HTR-8/SVneo (cell line): ENCODE results near the gene SOX18.
A peak's percentile ranks its signal among the peaks of the same experiment; 100 is the strongest.

Experiments
- DNase-seq: peaks from one replicate; pipeline ENCODE4 v3.0.0; 2011; ENCODE audit warnings: low spot score, mixed read lengths; ENCODE audit not compliant: insufficient read length
- FAIRE-seq: peaks from 2 replicates; lab custom pipeline; 2011; peaks lifted over from hg19 to GRCh38; lab: Jason Lieb, UNC

SOX18 gene

DNA sequence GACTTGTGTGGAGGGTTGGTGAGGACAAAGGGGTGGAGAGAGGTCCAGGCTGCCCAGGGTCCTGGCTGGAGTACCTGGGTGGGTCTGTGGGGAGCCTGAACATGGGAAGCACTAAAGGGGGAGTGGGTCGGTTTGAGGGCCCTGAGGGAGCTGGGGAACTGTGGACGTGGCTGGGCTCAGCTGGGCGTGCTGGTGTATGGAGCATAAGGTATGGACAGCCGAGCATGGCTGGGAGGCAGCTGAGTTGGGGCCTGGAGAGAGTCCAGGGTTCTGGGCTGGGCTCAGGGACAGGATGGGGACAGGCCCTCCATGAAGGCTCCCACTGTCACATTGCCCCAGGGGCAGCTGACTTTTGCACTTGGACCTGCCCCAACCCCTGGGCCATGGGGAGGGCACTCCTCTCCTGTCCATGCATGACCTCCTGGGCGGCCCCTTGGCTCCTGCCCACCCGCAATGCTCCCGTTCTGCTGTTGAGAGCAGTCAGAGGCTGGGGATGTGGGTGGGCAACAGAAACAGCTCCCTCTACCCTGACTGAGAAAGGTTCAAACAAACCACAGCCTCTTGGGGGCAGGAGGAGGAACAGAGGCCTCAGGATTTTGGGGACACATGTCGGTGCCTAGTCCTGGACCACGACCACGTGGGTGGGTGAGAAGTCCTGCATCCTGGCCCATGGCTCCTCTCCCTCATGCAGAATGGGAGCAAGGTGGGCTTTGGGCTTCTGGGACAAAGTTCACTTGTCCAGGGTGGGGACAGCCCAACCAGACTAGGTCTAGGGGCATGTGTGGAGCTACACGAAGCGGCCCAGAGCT is 9.0 kb downstream of the SOX18 start:
- DNase-seq = no peak
- peak; percentile 23 for FAIRE-seq

DNA sequence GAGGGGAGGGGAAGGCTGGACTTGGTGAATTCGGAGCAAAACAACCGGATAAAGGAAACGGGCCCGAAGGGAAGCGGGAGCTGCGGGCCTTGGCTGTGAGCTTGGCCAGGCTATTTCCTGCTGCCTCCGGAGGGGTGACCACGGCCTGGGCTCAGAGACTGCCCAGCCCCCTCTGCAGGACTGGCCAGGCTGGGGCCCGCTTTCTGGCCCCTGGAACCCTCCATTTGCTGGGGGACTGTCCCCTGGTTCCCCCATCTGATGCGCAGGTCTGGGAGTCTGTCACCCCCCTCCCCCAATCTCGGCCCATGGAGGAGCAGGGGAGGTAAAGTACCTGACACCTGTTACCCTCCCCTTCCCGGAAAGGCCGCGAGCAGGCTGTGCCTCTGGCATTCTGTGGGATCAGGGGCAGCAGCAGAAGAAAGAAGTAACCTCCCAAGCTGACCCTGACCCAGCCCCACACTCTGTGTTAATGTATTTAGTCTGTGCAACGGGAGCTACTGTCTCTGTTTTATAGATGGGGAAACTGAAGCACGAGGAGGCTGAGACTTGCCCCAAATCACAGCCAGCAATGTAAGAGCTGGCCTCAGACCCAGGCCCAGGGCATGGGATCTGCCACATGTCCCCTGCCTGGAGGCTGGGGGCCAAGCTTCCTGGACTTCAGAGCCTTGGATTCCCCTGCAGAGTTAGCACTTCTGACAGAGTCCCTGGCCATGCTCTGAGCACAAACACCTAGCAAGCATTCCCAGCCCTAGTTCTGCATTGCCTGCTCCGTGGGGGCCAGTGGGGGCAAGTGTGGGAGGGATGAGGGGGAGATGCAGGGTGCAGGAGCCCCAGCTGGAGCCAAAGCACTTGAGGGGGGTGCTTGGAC is 9.9 kb downstream of the SOX18 start:
- DNase-seq (no peak), FAIRE-seq (no peak)

DNA sequence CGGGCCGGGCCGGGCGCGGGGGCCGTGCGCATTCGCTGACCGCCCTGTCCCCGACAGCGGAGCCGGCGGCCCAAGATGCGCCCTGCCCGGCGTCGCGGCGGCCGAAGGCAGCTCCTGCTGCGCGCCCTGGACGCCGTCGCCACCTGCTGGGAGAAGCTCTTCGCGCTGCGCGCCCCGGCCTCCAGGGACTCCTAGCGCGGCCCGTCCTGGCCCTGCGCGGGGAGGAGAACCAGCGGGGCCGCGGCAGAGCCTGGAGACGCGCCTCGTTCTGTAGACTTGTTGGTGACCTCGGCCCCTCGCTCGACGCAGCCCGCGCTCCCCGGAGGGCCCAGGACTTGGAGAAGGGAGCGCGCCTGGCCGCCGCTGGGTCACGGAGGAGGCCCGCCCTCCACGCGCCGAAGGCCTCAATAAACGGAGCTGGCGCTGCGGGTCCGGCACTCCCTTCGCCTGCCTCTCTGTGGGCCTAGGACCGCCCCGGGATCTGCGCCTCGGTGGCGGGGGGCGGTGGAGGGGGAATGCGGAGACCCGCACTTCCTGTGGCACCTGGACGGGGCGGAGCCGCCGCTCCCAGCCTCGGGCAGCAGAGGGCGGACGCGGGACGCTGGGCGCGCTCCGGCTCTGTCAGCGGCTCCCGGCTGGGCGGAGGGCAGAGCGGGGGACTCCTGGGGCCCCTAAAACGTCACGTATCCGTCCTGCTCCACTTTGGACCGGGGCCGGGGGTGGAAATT is 10.7 kb downstream of the SOX18 start:
- FAIRE-seq = peak; percentile 91
- DNase-seq = peak; percentile 97

DNA sequence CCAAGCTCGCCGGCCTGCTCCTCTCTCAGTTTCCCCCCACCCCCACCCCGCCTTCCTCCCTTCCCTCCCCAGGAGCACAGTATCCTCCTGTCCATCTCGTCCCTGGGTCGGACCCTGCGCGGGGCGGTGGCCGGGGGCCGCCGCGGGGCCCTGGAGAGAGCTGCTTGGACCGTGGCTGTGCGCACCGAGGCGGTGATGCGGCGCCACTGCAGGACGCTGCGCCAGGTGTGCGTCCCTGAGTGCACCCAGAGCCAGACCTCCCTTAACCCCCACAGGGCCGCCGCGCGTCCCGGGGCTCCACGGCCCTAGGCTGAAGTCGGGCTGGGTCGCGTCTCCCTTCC is 11.2 kb downstream of the SOX18 start:
- no peak for DNase-seq
- no peak for FAIRE-seq

DNA sequence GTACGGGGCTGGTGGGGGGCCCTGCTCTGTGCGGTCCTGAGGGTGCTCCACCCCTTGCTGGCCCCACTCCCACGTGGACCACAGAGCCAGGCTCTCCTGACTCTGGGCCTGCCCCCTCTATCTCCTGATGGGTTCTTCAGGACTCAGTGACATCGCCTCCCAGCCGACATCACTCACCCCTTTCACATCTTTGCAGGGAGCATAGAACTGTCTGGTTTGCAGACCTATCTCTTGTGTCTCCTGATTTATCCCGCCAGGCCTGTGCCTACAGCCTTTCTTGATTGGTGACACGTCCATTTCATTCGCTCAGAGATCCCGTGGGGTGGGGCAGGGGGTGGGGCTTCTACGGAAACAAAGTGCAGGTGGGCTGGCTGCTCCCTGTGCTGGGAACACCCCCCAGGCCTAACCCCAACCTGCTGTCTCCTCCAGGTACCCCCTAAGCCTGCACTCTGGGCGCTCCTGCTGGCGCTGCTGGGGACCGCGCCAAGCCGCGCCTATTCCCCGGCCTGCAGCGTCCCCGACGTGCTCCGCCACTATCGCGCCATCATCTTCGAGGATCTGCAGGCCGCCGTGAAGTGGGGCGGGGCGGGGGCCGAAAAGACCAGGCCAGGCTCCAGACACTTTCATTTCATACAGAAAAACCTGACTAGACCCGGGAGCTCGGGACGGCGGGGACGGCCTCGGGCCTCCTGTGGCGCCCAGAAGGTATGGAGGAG is 11.8 kb downstream of the SOX18 start:
- peak; percentile 4 for FAIRE-seq
- DNase-seq = no peak

DNA sequence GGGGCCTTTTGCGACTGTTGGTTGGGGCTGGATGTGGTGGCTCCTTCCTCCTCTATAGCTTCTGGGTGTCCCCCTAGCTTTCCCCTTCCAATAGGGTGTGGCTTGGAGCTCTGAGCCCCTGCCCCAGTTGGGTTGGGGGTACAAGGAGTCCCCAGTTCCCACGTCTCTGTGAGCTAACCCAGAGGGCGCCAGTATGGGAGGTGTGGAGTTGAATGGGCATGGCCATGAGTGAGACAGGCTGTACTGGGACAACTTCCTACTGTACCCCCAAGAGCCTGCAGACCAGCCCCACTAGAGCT is 12.3 kb downstream of the SOX18 start:
- FAIRE-seq (no peak), DNase-seq (no peak)

DNA sequence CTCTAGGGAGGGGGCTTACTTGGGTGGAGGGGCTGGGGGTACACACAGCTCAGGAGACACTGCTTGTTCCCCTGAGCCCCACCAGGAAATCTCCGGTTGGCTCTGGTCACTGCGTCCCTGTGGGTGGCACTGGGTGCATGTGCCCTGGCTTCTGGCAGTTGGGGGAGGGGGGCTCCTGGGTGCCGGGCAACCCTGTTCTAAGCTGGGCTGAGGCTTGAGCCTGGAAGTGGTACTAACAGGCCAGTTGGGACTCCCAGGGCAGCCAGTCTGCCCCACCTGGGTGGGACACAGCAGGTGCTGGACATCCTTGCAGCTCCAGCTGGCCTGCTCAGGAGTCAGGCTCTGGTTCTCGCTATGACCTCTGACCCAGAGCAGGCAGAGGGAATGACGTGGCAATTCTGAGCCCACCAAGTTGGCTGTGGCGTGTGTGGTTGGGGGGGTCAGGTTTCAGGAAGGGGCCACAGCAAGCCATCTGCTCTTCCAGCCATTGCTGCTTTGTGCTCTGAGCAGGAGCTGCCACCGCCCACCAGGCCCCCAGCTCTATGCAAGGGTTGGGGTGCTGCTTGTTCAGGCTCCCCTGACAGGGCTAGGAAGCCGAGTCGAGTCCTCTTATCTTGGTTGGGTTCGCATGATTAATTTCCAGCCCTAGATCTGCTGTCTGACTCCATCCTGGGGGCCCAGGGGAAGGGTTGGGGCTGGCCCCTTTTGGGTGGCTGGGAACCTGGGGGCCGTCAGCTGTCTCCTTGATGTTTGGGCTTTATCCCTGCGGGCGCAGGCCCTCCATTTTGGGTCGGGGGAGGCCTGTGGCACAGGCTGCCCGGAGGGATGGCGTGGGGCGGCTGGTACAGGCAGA is 12.9 kb downstream of the SOX18 start:
- DNase-seq (no peak), FAIRE-seq (no peak)

DNA sequence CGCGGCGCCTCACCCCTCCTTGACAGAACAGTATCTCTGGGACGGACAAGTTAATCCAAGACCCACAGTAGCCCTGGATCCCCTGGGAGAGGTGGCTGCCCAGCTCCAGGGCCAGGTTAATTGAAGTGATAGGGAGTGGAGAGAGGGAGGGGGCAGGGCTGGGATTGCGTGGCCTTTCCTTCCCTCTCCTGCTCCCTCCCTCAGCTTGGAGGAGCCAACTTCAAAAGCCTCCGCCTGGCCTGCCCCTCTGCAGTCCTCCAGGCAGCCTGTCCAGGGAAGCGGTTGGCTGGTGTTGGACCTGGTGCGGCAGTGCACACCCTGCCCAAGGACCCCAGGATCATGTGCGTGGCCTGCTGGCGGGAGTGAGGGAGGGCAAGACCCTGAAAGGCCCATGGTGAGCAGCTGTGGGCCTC is 13.5 kb downstream of the SOX18 start, which contains the start of gene C20orf204:
TSS of gene C20orf204 (plus strand) at position 250 of the 413 bp plus-strand sequence. CDS start at position 392, 142 bp downstream.
- no peak for DNase-seq
- FAIRE-seq = no peak

DNA sequence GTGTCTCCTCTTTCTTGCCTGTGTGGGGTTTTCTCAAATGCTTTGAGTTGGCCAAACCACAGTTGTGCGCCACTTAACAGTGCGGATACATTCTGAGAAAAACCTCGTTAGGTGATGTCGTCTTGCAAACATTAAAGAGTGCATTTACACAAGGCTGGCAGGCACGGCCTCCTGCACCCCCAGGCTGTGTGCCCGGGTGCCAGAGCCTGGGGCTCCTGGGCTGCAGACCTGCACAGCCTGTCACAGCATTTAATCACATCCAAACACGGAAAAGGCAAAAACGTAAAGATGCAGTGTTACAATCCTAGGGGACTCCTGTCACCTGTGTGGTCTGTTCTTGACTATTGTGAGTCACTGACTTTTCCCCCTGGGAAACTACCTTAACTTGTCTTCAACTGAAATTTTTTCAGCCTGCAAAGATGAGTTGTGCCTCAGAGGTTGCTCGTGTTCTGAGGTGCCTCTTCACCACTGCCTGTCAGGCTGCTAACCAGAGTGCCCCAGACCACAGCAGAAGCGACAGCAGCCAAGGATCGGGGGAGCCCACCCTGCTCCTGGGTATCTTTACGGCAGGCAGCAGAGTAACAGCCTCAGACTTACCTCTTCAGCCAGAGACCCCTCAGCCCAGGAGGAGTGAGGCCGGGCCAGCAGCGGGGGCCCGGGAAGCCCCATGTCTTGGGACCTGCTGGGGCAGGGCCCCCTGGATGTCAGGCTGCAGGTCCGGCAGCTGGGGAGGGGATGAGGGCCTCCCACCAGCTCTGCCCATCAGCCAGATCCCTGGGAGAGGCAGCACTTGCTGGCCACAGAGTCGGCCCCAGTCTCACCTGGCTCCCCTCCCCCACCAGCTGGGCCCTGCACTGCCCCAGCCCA is 14.1 kb downstream of the SOX18 start:
- FAIRE-seq (no peak), DNase-seq (no peak)

DNA sequence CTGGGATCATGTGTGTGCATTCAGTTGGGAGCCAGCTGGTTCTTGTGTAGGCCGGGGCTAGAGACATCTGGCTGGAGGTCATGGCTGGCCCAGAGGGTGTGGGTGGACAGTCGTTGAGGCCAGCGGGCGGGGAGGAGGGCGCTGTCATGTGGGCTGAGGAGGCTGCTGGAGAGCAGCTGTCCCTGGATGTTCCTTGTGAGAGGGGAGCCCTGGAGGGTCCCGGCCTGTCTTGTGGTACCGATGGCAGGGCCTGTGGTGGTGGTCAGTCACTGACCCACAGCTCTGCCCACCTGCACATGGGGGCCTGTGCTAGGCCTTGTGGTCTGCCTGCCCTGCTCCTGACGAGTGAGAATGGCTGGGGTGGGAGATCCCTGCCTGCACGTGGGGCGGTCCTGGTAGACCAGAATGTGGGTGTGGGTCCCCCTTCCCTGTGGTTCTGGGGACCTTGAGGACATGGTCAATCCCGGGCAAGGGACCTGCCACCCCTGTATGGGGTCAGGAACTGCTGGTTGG is 15.4 kb downstream of the SOX18 start:
- FAIRE-seq (no peak), DNase-seq (no peak)

DNA sequence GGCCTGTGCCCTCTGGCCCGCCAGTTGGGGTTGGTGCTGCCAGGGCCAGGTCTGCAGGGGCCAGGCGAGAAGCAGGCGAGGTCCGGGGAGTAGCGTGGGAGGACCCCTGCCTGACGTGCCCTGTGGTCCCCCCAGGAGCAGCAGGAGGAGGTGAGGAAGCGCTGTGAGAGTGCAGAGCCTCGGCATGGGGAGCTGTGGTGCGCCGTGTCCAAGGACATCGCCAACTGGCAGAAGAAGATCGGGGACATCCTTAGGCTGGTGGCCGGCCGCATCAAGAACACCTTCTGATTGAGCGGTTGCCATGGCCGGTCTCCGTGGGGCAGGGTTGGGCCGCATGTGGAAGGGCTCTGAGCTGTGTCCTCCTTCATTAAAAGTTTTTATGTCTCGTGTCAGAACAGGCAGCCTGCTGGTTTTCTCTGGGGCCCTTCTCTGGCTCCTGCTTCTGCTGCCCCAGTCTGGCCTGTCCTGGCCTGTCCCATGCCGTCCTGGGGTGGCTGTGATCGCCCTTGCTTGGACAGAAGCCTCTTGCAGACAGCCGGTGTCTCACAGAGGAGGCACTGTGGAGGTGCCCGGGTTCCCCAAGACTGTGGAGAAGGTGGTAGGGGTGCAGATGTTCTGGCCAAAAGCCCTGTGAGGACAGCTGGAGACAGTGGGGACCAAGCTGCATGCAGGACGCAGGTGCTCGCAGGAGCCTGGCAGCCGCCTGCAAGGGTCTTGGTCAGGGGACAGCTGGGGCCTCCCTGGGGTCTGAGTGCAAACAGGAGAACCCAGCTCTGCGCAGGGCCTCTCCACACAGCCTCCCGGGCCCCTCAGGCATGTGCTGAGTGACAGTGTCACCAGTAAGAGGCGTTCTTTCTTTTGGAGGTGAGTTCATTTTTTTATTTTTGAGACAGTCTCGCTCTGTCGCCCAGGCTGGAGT is 16.5 kb downstream of the SOX18 start:
- FAIRE-seq = no peak
- DNase-seq = no peak

DNA sequence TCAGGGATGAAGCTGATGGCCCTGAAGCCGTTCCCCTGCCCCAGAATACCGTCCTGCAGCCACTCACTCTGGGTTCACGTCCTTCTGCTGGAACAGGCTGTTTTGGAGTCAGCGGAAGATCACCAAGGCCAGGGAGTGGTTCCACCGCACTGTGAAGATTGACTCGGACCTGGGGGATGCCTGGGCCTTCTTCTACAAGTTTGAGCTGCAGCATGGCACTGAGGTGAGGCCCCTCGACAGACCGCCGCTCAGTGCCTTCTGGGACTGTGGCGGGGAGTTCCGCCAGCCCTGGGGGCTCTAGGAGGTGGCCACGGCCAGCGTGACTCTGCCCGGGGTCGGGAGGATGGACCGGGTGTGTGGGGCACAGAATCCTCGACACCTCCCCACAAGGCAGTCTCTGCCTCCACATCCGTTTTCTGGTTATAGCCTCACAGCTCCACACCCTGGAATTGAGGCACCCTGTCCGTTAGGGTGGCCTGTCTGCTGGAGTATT is 17.6 kb downstream of the SOX18 start:
- FAIRE-seq (no peak), DNase-seq (no peak)

DNA sequence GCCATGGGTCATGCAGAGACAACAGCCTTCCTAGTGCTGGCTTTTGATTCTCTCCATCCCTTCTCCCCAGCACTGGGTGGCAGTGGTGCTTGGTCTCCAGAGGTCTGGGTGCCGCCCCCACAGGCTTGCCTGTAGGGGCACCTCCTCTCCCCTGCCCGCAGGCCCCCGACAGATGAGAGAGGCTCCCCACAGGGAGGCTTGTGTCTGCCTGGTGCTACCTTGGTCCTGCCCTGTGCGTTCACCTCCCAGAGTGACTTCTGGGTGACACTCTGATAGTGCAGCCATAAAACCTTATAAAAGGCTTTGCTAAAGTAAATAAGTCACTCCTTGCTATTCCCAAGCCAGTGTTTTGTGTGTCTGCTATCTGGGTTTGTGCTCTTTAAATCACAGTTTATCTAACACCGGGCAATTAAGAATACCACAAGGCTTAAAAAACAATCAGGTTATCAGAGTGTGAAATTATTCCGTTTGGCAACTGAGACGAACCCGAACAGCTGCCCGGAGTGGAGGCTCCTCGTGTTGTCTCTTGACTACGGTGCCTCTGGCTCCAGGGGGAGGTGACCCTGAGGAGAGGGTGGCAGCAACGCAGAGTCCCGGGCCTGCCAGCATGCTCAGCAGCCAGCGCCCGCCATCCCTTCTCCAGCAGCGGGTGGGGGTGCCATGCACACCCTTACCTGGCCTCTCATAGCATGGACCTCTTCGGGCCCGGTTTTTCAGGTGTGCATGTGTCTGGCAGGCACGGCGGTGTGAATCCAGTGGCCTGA is 18.9 kb downstream of the SOX18 start:
- FAIRE-seq (peak; percentile 36), DNase-seq (no peak)

DNA sequence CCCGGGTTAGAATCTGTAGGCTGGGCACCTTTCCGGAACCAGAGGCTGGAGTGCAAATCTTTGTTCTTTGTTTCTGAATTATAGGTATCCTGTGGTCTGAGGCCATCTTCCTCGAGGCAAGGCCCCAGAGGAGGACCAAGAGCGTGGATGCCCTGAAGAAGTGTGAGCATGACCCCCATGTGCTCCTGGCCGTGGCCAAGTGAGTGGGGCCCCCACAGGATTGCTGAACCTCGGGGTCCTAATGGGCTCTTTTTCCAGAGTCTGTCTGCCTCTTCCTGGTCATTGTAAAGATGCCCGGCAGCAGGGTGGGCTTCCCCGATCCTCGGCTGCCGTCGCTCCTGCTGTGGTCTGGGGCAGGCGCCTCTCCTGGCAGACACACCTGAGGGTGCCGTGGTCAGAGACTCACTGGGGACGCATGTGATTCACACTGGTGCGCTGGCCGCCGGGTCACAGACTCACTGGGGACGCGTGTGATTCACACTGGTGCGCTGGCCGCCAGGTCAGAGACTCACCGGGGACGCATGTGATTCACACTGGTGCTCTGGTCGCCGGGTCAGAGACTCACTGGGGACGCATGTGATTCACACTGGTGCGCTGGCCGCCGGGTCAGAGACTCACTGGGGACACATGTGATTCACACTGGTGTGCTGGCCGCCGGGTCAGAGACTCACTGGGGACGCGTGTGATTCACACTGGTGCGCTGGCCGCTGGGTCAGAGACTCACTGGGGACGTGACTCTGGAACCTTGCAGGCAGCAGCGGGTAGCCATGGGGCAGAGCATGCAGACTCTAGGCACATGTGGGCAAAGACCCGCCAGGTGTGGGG is 19.9 kb downstream of the SOX18 start:
- DNase-seq = no peak
- FAIRE-seq = peak; percentile 72

DNA sequence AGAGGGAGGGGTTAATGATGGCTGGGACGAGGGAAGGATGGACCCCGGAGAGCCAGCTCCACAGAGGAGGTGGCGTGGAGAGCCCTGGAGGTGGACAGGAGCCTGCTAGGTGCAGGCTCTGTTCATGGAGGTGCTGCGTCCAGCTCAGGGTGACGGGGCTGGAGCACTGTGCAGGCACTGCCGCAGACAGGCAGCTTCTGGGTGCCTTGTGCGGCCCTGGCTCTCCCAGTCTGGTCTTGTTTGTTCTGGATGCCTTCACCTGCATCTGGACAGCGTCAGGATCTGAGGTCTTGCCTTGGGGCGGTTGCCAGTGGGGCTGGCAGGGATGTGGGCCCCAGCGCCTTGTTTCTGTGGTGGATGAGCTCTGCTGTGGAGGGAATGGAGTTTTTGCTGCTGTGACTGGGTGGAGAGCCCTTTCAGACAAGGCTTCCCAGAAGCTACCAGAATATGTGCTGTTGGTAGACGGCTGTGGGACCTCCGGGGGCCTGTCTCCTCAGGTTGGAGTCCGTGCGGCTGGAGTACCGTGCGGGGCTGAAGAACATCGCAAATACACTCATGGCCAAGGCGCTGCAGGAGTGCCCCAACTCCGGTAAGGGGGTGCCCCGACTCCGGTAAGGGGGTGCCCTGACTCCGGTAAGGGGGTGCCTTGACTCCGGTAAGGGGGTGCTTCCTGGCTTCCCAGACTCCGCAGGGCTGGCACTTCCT is 21.3 kb downstream of the SOX18 start:
- FAIRE-seq (no peak), DNase-seq (no peak)
